OCI-LY3 (cell line): ENCODE results near the gene TAS1R2.

Experiments
- H2AFZ ChIP-seq: fragments of 200-600, 300-600 bp; shearing (Covaris generic); 2 replicates; pipeline ENCODE4 v1.6.0; 2014; ENCODE audit warnings: antibody characterized with exemption, low read depth, low read length
- H3K27ac ChIP-seq: fragments of 200-600, 300-600 bp; sonication (generic); 2 replicates; pipeline ENCODE4 v1.5.1; 2014; ENCODE audit warnings: mild to moderate bottlenecking, low read length, moderate library complexity, mixed read lengths
- H3K27me3 ChIP-seq: fragments of 200-600, 300-600 bp; sonication (generic); 2 replicates; pipeline ENCODE4 v1.6.1; 2014; ENCODE audit warnings: low read depth, low read length, mixed read lengths
- H3K36me3 ChIP-seq: fragments of 200-600, 300-600 bp; sonication (generic); replicated peaks from 2 replicates; pipeline ENCODE3; 2014; ENCODE audit warnings: low read depth, low read length, mixed read lengths
- H3K4me1 ChIP-seq: fragments of 300-600, 200-600 bp; sonication (generic); 2 replicates; pipeline ENCODE4 v1.6.1; 2014; ENCODE audit warnings: low read length, mixed read lengths
- H3K4me2 ChIP-seq: fragments of 200-600, 300-600 bp; sonication (generic); 2 replicates; pipeline ENCODE4 v1.6.1; 2014; ENCODE audit warnings: low read length, mixed read lengths
- H3K4me3 ChIP-seq: fragments of 300-600, 200-600 bp; sonication (generic); 2 replicates; pipeline ENCODE4 v1.5.1; 2014; ENCODE audit warnings: antibody characterized with exemption, mild to moderate bottlenecking, low read length, moderate library complexity
- H3K79me2 ChIP-seq: fragments of 300-600, 200-600 bp; shearing (Covaris generic); 2 replicates; pipeline ENCODE4 v1.6.1; 2014; ENCODE audit warnings: mild to moderate bottlenecking, low read length, mixed read lengths
- H3K9ac ChIP-seq: fragments of 300-600, 200-600 bp; shearing (Covaris generic); 2 replicates; pipeline ENCODE4 v1.6.0; 2014; ENCODE audit warnings: mild to moderate bottlenecking, low read length, moderate library complexity
- H3K9me3 ChIP-seq: fragments of 200-600, 300-600 bp; shearing (Covaris generic); 2 replicates; pipeline ENCODE4 v1.6.1; 2014; ENCODE audit warnings: low read length, mixed read lengths; ENCODE audit not compliant: insufficient read depth
- H4K20me1 ChIP-seq: fragments of 200-600, 300-600 bp; sonication (generic); 2 replicates; pipeline ENCODE4 v1.6.1; 2016; ENCODE audit warnings: low read length, mixed read lengths; ENCODE audit not compliant: insufficient read depth
- CTCF ChIP-seq: fragments of 200-600, 300-600 bp; sonication (generic); IDR thresholded peaks from 2 replicates; pipeline ENCODE4 v1.5.1; 2014; ENCODE audit warnings: antibody characterized with exemption, low read length, low read depth
- EZH2phosphoT487 ChIP-seq: fragments of 200-600 bp; shearing (Covaris generic); IDR thresholded peaks from 2 replicates; pipeline ENCODE4 v1.6.1; 2018; ENCODE audit warnings: antibody characterized with exemption, mixed run types, low read depth

The TAS1R2 gene

GRCh38 chr1:18814425-18814824 lies 45.0 kb downstream of the TAS1R2 start:
- Histone ChIP-seq H3K27ac (no peak overlapping the region), H3K79me2 (no peaks in the 10 kb centered on the region), H3K4me3 (no peak overlapping the region), H3K4me2 (no peak overlapping the region), H3K9ac (no peak overlapping the region), H3K36me3 (no peaks in the 10 kb centered on the region), H2AFZ (no peak overlapping the region), H3K9me3 (no peaks in the 10 kb centered on the region), H4K20me1 (no peaks in the 10 kb centered on the region), H3K27me3 (no peaks in the 10 kb centered on the region), H3K4me1 (no peaks in the 10 kb centered on the region)
- no peak for TF ChIP-seq CTCF
- no peak for TF ChIP-seq EZH2phosphoT487

- Histone ChIP-seq H4K20me1 (no peaks in the 10 kb centered on the region), H2AFZ (no peak overlapping the region), H3K4me1 (no peaks in the 10 kb centered on the region), H3K27me3 (no peaks in the 10 kb centered on the region), H3K36me3 (no peaks in the 10 kb centered on the region), H3K4me2 (no peak overlapping the region), H3K9me3 (no peaks in the 10 kb centered on the region), H3K4me3 (no peak overlapping the region), H3K9ac (no peak overlapping the region), H3K27ac (no peak overlapping the region), H3K79me2 (no peaks in the 10 kb centered on the region)
- TF ChIP-seq CTCF (no peak), EZH2phosphoT487 (no peak)
Measured at GRCh38 chr1:18812453-18812939, 47.0 kb downstream of the TAS1R2 start.

- Histone ChIP-seq H3K9ac (no peak overlapping the region), H3K4me2 (no peak overlapping the region), H3K27me3 (no peaks in the 10 kb centered on the region), H3K27ac (no peak overlapping the region), H3K79me2 (no peaks in the 10 kb centered on the region), H3K9me3 (no peaks in the 10 kb centered on the region), H2AFZ (no peak overlapping the region), H3K4me1 (no peaks in the 10 kb centered on the region), H4K20me1 (no peaks in the 10 kb centered on the region), H3K4me3 (no peak overlapping the region), H3K36me3 (no peaks in the 10 kb centered on the region)
- TF ChIP-seq EZH2phosphoT487 (no peak), CTCF (no peak)
Measured at GRCh38 chr1:18811733-18812452, 47.6 kb downstream of the TAS1R2 start.

- H3K79me2 ChIP-seq = no peaks in the 10 kb centered on the region
- no peak overlapping the region for H3K4me2 ChIP-seq
- H3K36me3 ChIP-seq = no peaks in the 10 kb centered on the region
- H3K9me3 ChIP-seq = no peaks in the 10 kb centered on the region
- H3K27me3 ChIP-seq = no peaks in the 10 kb centered on the region
- no peaks in the 10 kb centered on the region for H3K4me1 ChIP-seq
- H3K9ac ChIP-seq = no peak overlapping the region
- no peak overlapping the region for H3K27ac ChIP-seq
- TF ChIP-seq CTCF = no peak
- no peak for TF ChIP-seq EZH2phosphoT487
- no peak overlapping the region for H3K4me3 ChIP-seq
- H4K20me1 ChIP-seq = no peaks in the 10 kb centered on the region
- no peak overlapping the region for H2AFZ ChIP-seq
Measured at GRCh38 chr1:18809953-18810899, 49.2 kb downstream of the TAS1R2 start.
